Gastroesophageal sphincter (tissue), 4 donors: ENCODE results near the gene MGLL. TPM values are rescaled to one million over a fixed set of nuclear protein-coding genes. Genes with fewer than 3 reads are reported as not detected.

Source experiments
- ATAC-seq: fragments of 150-250 bp; one replicate; pipeline ENCODE4 v1.9.1; 2016; ENCODE audit warnings: mild to moderate bottlenecking, moderate library complexity
- H3K27ac ChIP-seq, 4 donors: fragments of 200-600 bp; sonication (generic) in 3 of 4; 1 replicate in 3 of 4; 2 replicates in 1 of 4; pipeline ENCODE4 v1.5.1; 2016 to 2019
- H3K27me3 ChIP-seq: fragments of 200-600 bp; sonication (generic); one replicate; pipeline ENCODE4 v1.5.1; 2019
- H3K36me3 ChIP-seq, 2 donors: fragments of 200-600 bp; sonication (generic); one replicate each; pipeline ENCODE4 v1.5.1; 2019; ENCODE audit warnings: control low read depth in 1 of 2
- H3K4me1 ChIP-seq, 3 donors: fragments of 200-600 bp; sonication (generic); 1 replicate in 2 of 3; 2 replicates in 1 of 3; pipeline ENCODE4 v1.5.1; 2016 to 2019; ENCODE audit warnings: control low read depth in 2 of 3
- H3K4me3 ChIP-seq, 2 donors: fragments of 200-600 bp; sonication (generic); one replicate each; pipeline ENCODE4 v1.5.1; 2019; ENCODE audit warnings: mild to moderate bottlenecking in 1 of 2, moderate library complexity in 1 of 2
- H3K9me3 ChIP-seq, 3 donors: fragments of 200-600 bp; sonication (generic); one replicate each; pipeline ENCODE4 v1.5.1; 2017 to 2019; ENCODE audit warnings: control low read depth in 2 of 3
- EP300 ChIP-seq: sonication (generic); formaldehyde crosslinking; IDR thresholded peaks from one replicate; pipeline ENCODE4 v1.6.1; 2017; ENCODE audit warnings: antibody characterized with exemption, mild to moderate bottlenecking
- POLR2A ChIP-seq, 2 donors: fragments of 450-650 bp; IDR thresholded peaks; one replicate each; pipeline ENCODE4 v1.6.1; 2017; ENCODE audit warnings: antibody characterized with exemption in 2 of 2, mild to moderate bottlenecking in 2 of 2, moderate library complexity in 1 of 2
- POLR2AphosphoS5 ChIP-seq: sonication (generic); formaldehyde crosslinking; IDR thresholded peaks from one replicate; pipeline ENCODE4 v1.6.1; 2017; ENCODE audit warnings: antibody characterized with exemption
- WGBS, 2 donors: methylation state at CpG; one replicate each; pipeline ENCODE4 v1.1.5; 2018; ENCODE audit warnings: low coverage in 1 of 2; 5-methylcytosine and 5-hydroxymethylcytosine counted together
- total RNA-seq, 4 donors: library from RNA; depleted of rRNA; stranded (reverse); fragments of >200 nt; gene quantifications; one replicate each; pipeline ENCODE4 v1.1.0, GENCODE V29; 2016
- TF ChIP-seq, protein P1 (sequence below), 4 experiments: fragments of 200-600 bp in 2 of 4; fragments of 450-650 bp in 2 of 4; sonication (generic) in 1 of 4; IDR thresholded peaks; one replicate each; pipeline ENCODE4 v1.5.1; 2017 to 2019; ENCODE audit warnings: antibody characterized with exemption in 4 of 4, mild to moderate bottlenecking in 2 of 4, moderate library complexity in 2 of 4

MGLL gene
- total RNA-seq, 4 donors from 2014 or later = 39.2 to 171 (median 55.8) TPM

GRCh38 chr3:127651516-127652172, 170.7 kb downstream of the MGLL start:
- Histone ChIP-seq H3K36me3 (no peaks in the 10 kb centered on the region), H3K4me1 (peaks cover 0 to 20% (median 0%) of the 10 kb centered on the region in 3 donors), H3K9me3 (no peaks in the 10 kb centered on the region), H3K27ac (no peak overlapping the region), H3K4me3 (no peak overlapping the region), H3K27me3 (no peaks in the 10 kb centered on the region)
- peak; percentile 18 for ATAC-seq
- TF ChIP-seq, protein P1, sequence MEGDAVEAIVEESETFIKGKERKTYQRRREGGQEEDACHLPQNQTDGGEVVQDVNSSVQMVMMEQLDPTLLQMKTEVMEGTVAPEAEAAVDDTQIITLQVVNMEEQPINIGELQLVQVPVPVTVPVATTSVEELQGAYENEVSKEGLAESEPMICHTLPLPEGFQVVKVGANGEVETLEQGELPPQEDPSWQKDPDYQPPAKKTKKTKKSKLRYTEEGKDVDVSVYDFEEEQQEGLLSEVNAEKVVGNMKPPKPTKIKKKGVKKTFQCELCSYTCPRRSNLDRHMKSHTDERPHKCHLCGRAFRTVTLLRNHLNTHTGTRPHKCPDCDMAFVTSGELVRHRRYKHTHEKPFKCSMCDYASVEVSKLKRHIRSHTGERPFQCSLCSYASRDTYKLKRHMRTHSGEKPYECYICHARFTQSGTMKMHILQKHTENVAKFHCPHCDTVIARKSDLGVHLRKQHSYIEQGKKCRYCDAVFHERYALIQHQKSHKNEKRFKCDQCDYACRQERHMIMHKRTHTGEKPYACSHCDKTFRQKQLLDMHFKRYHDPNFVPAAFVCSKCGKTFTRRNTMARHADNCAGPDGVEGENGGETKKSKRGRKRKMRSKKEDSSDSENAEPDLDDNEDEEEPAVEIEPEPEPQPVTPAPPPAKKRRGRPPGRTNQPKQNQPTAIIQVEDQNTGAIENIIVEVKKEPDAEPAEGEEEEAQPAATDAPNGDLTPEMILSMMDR (IDR thresholded peaks at IDR 0.05) = no peak
- TF ChIP-seq EP300 (no peak), POLR2A (IDR thresholded peaks at IDR 0.05) (no peak), POLR2AphosphoS5 (no peak)
- WGBS, 2 donors = 80% methylated on average over 1 of the region's 8 CpGs; no CpG with 5 or more reads in 1 of the 2 donors

- no peaks in the 10 kb centered on the region for H3K9me3 ChIP-seq
- H3K36me3 ChIP-seq = no peaks in the 10 kb centered on the region
- H3K4me3 ChIP-seq = no peak overlapping the region
- no peak for ATAC-seq
- no peaks in the 10 kb centered on the region for H3K27me3 ChIP-seq
- peaks cover 0 to 11% (median 0%) of the 10 kb centered on the region in 3 donors for H3K4me1 ChIP-seq
- 81 to 100% methylated on average over 2 to 4 of the region's 4 CpGs for WGBS, 2 donors
- H3K27ac ChIP-seq = no peak overlapping the region
- TF ChIP-seq, protein P1 (IDR thresholded peaks at IDR 0.05) = no peak
- TF ChIP-seq EP300 (no peak), POLR2AphosphoS5 (no peak), POLR2A (IDR thresholded peaks at IDR 0.05) (no peak)
These were observed 172.1 kb downstream of the MGLL start for GRCh38 chr3:127650236-127650635.

GRCh38 chr3:127647845-127648204, 174.5 kb downstream of the MGLL start:
- Histone ChIP-seq H3K27me3 (no peaks in the 10 kb centered on the region), H3K36me3 (no peaks in the 10 kb centered on the region), H3K4me3 (no peak overlapping the region), H3K27ac (no peak overlapping the region), H3K9me3 (no peaks in the 10 kb centered on the region), H3K4me1 (peaks cover 0 to 8% (median 0%) of the 10 kb centered on the region in 3 donors)
- ATAC-seq = no peak
- TF ChIP-seq, protein P1 (IDR thresholded peaks at IDR 0.05) = no peak
- TF ChIP-seq EP300 = no peak
- no peak for TF ChIP-seq POLR2AphosphoS5
- TF ChIP-seq POLR2A (IDR thresholded peaks at IDR 0.05) = no peak

GRCh38 chr3:127647166-127647844, 175.0 kb downstream of the MGLL start:
- no peaks in the 10 kb centered on the region for H3K27me3 ChIP-seq
- 89 to 90% methylated on average over 2 of the region's 13 CpGs for WGBS, 2 donors
- TF ChIP-seq EP300 (no peak), POLR2AphosphoS5 (no peak), POLR2A (IDR thresholded peaks at IDR 0.05) (no peak)
- TF ChIP-seq, protein P1 (IDR thresholded peaks at IDR 0.05) = no peak
- H3K36me3 ChIP-seq = no peaks in the 10 kb centered on the region
- H3K27ac ChIP-seq = no peak overlapping the region
- H3K4me3 ChIP-seq = no peak overlapping the region
- H3K4me1 ChIP-seq = peaks cover 0 to 3% (median 0%) of the 10 kb centered on the region in 3 donors
- no peak for ATAC-seq
- no peaks in the 10 kb centered on the region for H3K9me3 ChIP-seq
